ENCODE results near the gene OR10H3. TPM values are rescaled to one million over a fixed set of nuclear protein-coding genes. Genes with fewer than 3 reads are reported as not detected.

The OR10H3 gene
- total RNA-seq, result not detected

GRCh38 chr19:15737722-15738121, at the start of gene OR10H3:
OR10H3 (plus strand) TSS chr19:15737985; CDS start chr19:15741393, 3,408 bp downstream.
- DNase-seq, result no peak
- H3K36me3 ChIP-seq, result no peaks in the 10 kb centered on the region
- no peak within 1 kb of the TSS for H3K4me3 ChIP-seq
- intact Hi-C loops (cut with DNase I; ENCODE audit: low total_unique reads) (no loop called here), in situ Hi-C loops (cut with MboI; ENCODE audit: low pct_ligation_motif_present in 1 of 4, low pct_unique_long_range_greater_than_20kb in 1 of 4, low sequenced_read_pairs in 3 of 4) (no loop called here)
- 67 to 68% methylated on average over 4 of the region's 4 CpGs for WGBS, 2 donors (ENCODE audit: low coverage in 1 of 2)
- TF ChIP-seq CTCF (IDR thresholded peaks at IDR 0.05) (no peak), EP300 (IDR thresholded peaks at IDR 0.05; ENCODE audit: low read depth) (no peak), POLR2A (IDR thresholded peaks at IDR 0.05) (no peak)
- no peak within 1 kb of the TSS for H3K27ac ChIP-seq
- no peaks in the 10 kb centered on the region for H3K4me1 ChIP-seq
- H3K9me3 ChIP-seq, result peaks cover 0 to 12% of the 10 kb centered on the region in 2 donors
- no peaks in the 10 kb centered on the region for H3K27me3 ChIP-seq

- TF ChIP-seq POLR2A (IDR thresholded peaks at IDR 0.05) (no peak), EP300 (IDR thresholded peaks at IDR 0.05; ENCODE audit: low read depth) (no peak), CTCF (IDR thresholded peaks at IDR 0.05) (no peak), POLR2AphosphoS5 (IDR thresholded peaks at IDR 0.05) (no peak)
- intact Hi-C loops (cut with DNase I; ENCODE audit: low total_unique reads) (no loop called here), in situ Hi-C loops (cut with MboI; ENCODE audit: low pct_ligation_motif_present in 1 of 4, low pct_unique_long_range_greater_than_20kb in 1 of 4, low sequenced_read_pairs in 3 of 4) (no loop called here)
- Histone ChIP-seq H3K4me3 (no peak overlapping the region), H3K36me3 (peaks cover 0 to 6% (median 0%) of the 10 kb centered on the region in 4 donors), H3K27me3 (no peaks in the 10 kb centered on the region), H3K4me1 (peaks cover 0 to 4% (median under 1%) of the 10 kb centered on the region in 4 donors), H3K27ac (no peak overlapping the region), H3K9me3 (peaks cover 0 to 3% of the 10 kb centered on the region in 2 donors)
- 87 to 100% methylated on average over 2 to 19 of the region's 19 CpGs for WGBS, 2 donors (ENCODE audit: low coverage in 1 of 2)
- DNase-seq, result no peak
Measured at GRCh38 chr19:15696654-15697194, 41.1 kb upstream of the OR10H3 start.

GRCh38 chr19:15701757-15702533, 35.8 kb upstream of the OR10H3 start:
- TF ChIP-seq CTCF (IDR thresholded peaks at IDR 0.05) (no peak), POLR2AphosphoS5 (IDR thresholded peaks at IDR 0.05) (peak in 1 of 3 donors; percentile 31)
- Histone ChIP-seq H3K27ac (peak overlapping the region; percentile 74 to 84 (median 78)), H3K4me3 (no peak overlapping the region), H3K36me3 (peaks cover 0 to 6% (median 0%) of the 10 kb centered on the region in 4 donors), H3K27me3 (no peaks in the 10 kb centered on the region), H3K4me1 (peaks cover 12 to 24% (median 18%) of the 10 kb centered on the region in 4 donors), H3K9me3 (no peaks in the 10 kb centered on the region)
- peak; percentile 55 for DNase-seq
- in situ Hi-C loops (cut with MboI; ENCODE audit: low pct_ligation_motif_present in 1 of 4, low pct_unique_long_range_greater_than_20kb in 1 of 4, low sequenced_read_pairs in 3 of 4), result no loop called here
- intact Hi-C loops (cut with DNase I; ENCODE audit: low total_unique reads), result no loop called here
- WGBS, 2 donors (ENCODE audit: low coverage in 1 of 2), result 20 to 33% methylated on average over 1 to 4 of the region's 4 CpGs

GRCh38 chr19:15702534-15702930, 35.3 kb upstream of the OR10H3 start:
- Histone ChIP-seq H3K27ac (peak overlapping the region; percentile 74 to 84 (median 78)), H3K4me3 (no peak overlapping the region), H3K36me3 (peaks cover 0 to 6% (median 0%) of the 10 kb centered on the region in 4 donors), H3K4me1 (peaks cover 12 to 24% (median 18%) of the 10 kb centered on the region in 4 donors), H3K27me3 (no peaks in the 10 kb centered on the region), H3K9me3 (no peaks in the 10 kb centered on the region)
- peak; percentile 89 for DNase-seq
- no peak for TF ChIP-seq EP300 (IDR thresholded peaks at IDR 0.05; ENCODE audit: low read depth)
- peak; percentile 55 to 79 (median 57) for TF ChIP-seq POLR2AphosphoS5 (IDR thresholded peaks at IDR 0.05)
- TF ChIP-seq POLR2A (IDR thresholded peaks at IDR 0.05), result no peak
- TF ChIP-seq CTCF (IDR thresholded peaks at IDR 0.05), result peak in 3 of 5 experiments; percentile 11 to 57 (median 56)
- in situ Hi-C loops (cut with MboI; ENCODE audit: low pct_ligation_motif_present in 1 of 4, low pct_unique_long_range_greater_than_20kb in 1 of 4, low sequenced_read_pairs in 3 of 4) (no loop called here), intact Hi-C loops (cut with DNase I; ENCODE audit: low total_unique reads) (no loop called here)
- 0 to 5% methylated on average over 1 to 6 of the region's 7 CpGs for WGBS, 2 donors (ENCODE audit: low coverage in 1 of 2)
